Measurements from ENCODE around the gene SNX25. TPM values are rescaled to one million over a fixed set of nuclear protein-coding genes. Genes with fewer than 3 reads are reported as not detected.

SNX25 gene
- total and polyA plus RNA-seq, 8 donors, result 4.8 to 15.0 (median 10.9) TPM

DNA sequence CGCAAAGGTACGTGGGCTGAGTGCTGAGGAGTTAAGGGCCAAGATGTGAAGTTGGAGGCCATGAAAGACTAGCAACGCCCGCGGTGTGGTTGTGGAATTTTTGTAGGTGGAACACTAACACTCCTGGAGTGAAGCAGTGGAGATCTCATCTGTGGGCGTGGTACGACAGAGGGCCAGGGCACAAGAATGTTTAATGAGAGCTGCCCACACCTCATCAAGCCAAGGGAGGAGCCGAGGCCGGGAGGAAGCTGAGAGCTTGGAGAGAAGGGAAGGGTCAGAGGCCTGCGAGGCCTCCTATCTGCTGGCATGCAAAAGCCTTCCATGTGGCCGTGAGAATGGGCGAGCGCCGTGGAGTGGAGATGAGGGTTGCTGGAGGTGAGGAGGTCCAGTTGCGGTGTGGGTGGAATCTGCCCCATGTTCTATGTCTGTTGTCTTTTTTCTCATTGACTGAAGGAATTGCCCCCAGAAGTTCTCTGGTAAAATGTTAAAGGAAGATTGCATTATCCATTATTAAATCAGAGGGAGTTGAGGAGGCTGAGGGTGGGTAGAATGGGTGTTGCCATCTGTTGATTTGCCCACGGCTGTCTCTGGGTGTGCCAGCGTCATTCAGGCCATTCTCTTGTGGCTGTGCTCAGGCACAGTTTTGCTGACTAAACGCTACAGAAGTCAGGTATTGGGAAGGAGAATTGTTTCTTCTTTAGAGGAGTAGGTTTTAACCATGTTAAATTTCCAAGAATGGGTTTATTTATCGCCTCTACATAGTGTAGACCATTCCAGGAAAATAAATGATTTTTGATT is 19.8 kb downstream of the SNX25 start:
- Histone ChIP-seq H3K36me3 (no peaks in the 10 kb centered on the region), H3K4me1 (peaks cover 8 to 32% (median 16%) of the 10 kb centered on the region in 3 donors), H3K27me3 (no peaks in the 10 kb centered on the region), H3K9me3 (no peaks in the 10 kb centered on the region), H3K4me3 (no peak overlapping the region), H3K27ac (peak overlapping the region in 3 of 4 donors; percentile 2 to 79 (median 18))
- FAIRE-seq (no peak), ATAC-seq (peak; percentile 52 to 78 (median 64)), DNase-seq (peak in 4 of 6 donors; percentile 55 to 60 (median 58))
- TF ChIP-seq CTCF (IDR thresholded peaks at IDR 0.05), result no peak
- intact Hi-C loops (cut with DNase I), result no loop called here
- 69 to 72% methylated on average over 19 of the region's 19 CpGs for WGBS, 2 donors

DNA sequence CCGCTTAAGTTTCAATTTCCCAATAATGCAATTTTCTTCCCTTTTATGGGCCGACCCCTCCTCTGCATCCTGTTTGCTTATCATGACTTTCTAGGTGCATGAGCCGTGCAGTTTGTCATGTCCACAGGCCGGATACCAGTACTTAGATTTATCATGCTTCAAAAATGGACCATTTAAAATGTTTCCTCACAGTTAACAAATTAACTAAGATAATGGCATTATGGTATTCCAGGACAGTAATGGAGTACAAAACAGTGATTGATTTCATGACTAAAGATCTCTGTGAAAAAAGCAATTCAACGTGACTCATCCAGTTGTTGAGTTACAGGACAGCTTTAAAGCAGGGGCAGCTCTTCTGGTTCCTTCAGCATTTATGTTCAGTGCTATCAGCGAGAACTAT is 23.0 kb downstream of the SNX25 start:
- no peak for TF ChIP-seq CTCF (IDR thresholded peaks at IDR 0.05)
- H3K27me3 ChIP-seq, result no peaks in the 10 kb centered on the region
- H3K4me3 ChIP-seq, result no peak overlapping the region
- intact Hi-C loops (cut with DNase I), result no loop called here
- no peaks in the 10 kb centered on the region for H3K9me3 ChIP-seq
- 60 to 68% methylated on average over 6 of the region's 6 CpGs for WGBS, 2 donors
- ATAC-seq (peak in 3 of 4 donors; percentile 13 to 40 (median 23)), FAIRE-seq (no peak), DNase-seq (no peak)
- H3K27ac ChIP-seq, result peak overlapping the region in 2 of 4 donors; percentile 5 to 25
- peaks cover 8 to 26% (median 16%) of the 10 kb centered on the region in 3 donors for H3K4me1 ChIP-seq
- no peaks in the 10 kb centered on the region for H3K36me3 ChIP-seq

DNA sequence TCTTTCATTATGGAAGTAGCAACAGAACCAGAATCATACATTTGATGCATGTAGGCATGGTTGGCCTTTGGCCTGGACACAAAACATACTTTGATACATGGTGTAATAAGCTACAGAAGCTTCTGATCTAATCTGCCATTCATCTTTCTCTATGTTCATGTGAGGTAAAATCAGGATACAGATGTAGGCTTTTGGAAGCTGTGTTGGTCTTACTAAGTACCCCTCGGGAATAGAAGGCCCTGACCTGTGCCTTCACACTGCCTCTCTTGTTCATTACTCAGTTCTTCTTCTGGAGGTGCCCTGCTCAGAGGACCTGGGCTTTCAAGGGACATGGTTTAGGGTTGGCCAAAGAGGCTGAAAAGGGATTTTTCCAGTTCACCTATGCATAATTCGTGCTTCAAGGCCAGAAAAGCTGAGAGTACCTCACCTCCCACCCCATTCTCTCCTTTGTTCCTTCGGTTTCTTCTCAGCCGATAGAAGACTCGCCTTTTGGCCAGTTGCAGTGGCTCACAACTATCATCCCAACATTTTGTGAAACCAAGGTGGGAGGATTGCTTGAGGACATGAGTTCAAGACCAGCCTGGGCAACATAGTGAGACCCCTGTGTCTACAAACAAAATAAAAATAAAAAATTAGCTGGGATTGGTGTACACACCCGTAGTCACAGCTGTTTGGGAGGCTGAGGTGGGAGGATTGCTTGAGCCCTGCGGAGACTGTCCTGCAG is 25.9 kb downstream of the SNX25 start:
- Histone ChIP-seq H3K4me3 (no peak overlapping the region), H3K27ac (peak overlapping the region in 1 of 4 donors; percentile 23), H3K36me3 (no peaks in the 10 kb centered on the region), H3K4me1 (peaks cover 3 to 9% (median 4%) of the 10 kb centered on the region in 3 donors), H3K27me3 (no peaks in the 10 kb centered on the region), H3K9me3 (no peaks in the 10 kb centered on the region)
- FAIRE-seq, result no peak
- TF ChIP-seq CTCF (IDR thresholded peaks at IDR 0.05), result no peak
- ATAC-seq, result no peak
- whole genome bisulfite sequencing, 2 donors, result 81 to 95% methylated on average over 7 of the region's 7 CpGs
- intact Hi-C loops (cut with DNase I), result no loop called here
- DNase-seq, result no peak

DNA sequence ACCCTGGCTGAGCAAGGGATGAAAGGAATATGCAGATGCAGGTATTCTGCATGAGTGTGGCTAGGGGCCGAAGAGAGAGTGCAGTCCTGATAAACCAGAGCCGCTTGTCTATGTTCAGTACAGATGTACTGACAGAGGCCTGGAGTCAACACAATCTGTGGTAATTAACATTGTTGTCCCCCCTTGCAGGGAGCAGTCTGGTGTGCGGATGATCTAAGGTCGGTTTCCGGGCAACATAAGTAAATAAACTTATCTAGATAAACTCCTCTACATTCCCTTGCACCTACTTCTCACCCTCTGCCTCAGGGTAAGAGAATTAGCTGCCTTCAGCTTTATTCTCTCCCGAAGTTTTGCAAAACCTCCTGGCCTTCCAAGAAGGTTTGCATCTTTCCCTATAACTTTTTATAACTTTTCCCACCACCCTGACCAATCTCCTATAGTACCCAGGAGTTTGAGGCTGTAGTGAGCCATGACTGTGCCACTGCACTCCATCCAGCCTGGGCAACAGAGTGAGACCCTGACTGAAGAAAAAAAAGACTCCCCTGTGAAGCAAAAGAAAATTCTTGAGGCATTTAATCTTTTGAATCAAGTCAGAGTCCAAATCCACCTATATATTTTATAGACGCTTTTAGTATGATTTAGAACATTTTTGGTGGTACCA is 26.6 kb downstream of the SNX25 start:
- Histone ChIP-seq H3K4me3 (no peak overlapping the region), H3K9me3 (no peaks in the 10 kb centered on the region), H3K36me3 (no peaks in the 10 kb centered on the region), H3K27me3 (no peaks in the 10 kb centered on the region), H3K4me1 (peaks cover 3 to 9% (median 4%) of the 10 kb centered on the region in 3 donors), H3K27ac (peak overlapping the region in 1 of 4 donors; percentile 23)
- TF ChIP-seq CTCF (IDR thresholded peaks at IDR 0.05), result no peak
- no peak for FAIRE-seq
- intact Hi-C loops (cut with DNase I), result no loop called here
- whole genome bisulfite sequencing, 2 donors, result 32 to 36% methylated on average over 7 of the region's 7 CpGs
- peak in 1 of 6 donors; percentile 24 for DNase-seq
- peak; percentile 65 to 91 (median 88) for ATAC-seq
